ENCODE data around the gene CDC42BPB.
"Not testable (repeated sequence)": the region's sequence is repeated elsewhere in the genome, so short reads cannot be mapped to it uniquely, and the experiment has no call there.

Gene CDC42BPB

DNA sequence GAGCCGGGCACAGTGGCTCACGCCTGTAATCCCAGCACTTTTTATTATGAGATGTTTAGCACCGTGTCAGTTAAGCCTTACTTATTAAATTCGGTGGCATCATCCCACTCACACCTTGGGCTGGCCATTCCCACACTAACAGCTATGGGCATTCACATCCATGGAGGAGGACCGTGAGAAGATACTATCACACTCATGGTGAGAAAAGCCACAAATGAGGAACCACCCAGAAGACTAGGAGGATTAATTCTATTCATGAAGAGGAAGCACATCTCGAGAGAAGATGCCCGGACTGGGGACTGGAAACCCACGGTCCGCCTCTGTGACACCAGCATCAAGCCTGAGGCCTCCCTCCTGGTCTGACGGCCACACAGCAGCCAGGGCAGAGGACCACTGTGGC is 4.9 kb downstream of the CDC42BPB start:
- DNase-seq (ENCODE audit: low read depth in 2 of 2), result no peak

- no peak for DNase-seq (ENCODE audit: low read depth in 2 of 2)
Observed at GRCh38 chr14:103050935-103051334, 6.4 kb downstream of the CDC42BPB start.

GRCh38 chr14:103047453-103047852 is 9.9 kb downstream of the CDC42BPB start:
- not testable (repeated sequence) for DNase-seq (ENCODE audit: low read depth in 2 of 2)

DNA sequence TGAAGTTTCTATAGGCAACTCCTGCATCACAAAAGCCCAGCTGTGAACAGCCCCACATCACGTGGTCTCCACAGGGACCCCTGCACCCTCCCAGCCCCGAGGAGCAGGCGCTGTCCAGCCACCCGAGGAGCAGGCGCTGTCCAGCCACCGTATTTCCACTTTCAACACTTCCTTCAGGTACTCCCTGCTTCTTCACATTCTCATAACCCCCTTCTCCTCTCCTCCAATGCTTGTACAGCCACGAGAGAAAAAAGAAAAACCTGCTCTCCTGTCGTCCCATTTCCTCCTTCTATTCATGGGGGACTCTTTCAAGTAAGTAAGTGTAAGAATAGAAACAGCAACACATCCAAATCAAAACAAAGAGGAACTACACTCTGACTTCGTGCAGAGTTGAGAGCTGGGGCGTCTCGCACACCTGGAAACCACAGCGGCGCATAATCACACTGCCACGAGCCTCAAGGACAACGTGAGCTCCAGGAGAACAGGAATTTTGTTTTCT is 11.9 kb downstream of the CDC42BPB start:
- no peak for DNase-seq (ENCODE audit: low read depth in 2 of 2)

DNA sequence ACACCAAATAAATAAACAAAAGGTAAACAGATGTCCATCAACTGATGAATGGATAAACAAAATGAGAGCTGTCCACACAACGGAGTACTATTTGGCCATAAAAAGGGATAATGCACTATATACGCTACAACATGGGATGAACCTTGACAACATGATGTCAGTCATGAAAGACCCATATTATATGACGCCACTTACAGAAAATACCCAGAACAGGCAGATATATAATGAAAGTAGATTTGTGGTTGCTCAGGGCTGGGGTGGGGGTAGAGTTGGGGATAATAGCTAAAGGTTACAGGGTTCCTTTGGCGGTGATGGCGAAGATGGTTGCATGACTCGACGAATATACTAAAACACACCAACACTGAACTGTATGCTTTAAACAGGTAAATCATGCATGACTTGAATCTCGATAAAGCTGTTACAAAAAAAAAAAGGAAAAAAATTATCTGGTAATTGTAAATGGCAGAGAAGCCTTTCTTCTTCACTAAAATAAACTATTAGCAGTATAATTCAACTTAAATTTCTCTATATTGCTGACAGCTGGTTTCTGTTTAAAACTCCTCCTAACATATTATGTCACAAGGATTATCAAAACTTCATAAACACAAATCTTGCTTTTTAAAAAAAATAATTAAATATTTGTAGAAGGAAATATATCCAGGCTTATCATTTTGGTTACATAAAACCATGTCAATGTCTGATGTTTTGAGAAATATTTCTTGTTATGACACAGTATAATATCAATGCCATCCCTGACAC is 13.9 kb downstream of the CDC42BPB start:
- no peak for DNase-seq (ENCODE audit: low read depth in 2 of 2)

DNA sequence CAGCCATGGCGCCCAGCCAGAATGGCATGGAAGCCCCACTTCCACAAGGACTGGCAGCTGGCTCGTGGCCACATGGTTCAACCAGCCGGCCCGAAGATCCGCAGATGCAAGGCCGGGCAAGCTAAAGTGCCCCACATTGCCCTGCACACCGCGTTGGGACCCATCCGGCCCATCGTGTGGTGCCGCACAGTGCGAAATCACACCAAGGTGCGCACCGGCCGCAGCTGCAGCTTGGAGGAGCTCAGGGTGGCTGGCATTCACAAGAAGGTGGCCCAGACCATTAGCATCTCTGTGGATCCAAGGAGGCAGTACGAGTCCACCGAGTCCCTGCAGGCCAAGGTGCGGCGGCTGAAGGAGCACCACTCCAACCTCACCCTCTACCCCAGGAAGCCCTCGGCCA is 15.9 kb downstream of the CDC42BPB start:
- DNase-seq (ENCODE audit: low read depth in 2 of 2), result no peak

DNA sequence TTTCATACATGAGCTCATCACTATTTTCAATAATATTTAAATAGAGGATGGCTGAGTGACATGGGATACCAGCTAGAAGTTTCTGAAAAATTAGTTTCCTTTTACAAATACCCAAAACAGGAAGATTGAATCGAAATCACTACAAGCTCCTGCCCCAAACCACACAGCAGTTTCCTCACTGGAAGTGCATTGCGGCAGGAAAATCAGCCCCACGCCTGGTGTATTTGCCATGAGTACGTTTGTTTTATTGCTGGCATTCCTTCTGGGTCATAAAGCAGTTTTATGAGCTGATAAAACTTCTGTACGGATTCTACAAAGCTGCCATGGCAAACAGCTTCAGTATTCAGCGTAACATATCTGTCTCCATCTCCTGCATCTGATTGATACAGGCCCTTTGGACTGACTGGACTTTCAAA is 23.7 kb downstream of the CDC42BPB start:
- no peak for DNase-seq (ENCODE audit: low read depth in 2 of 2)

DNA sequence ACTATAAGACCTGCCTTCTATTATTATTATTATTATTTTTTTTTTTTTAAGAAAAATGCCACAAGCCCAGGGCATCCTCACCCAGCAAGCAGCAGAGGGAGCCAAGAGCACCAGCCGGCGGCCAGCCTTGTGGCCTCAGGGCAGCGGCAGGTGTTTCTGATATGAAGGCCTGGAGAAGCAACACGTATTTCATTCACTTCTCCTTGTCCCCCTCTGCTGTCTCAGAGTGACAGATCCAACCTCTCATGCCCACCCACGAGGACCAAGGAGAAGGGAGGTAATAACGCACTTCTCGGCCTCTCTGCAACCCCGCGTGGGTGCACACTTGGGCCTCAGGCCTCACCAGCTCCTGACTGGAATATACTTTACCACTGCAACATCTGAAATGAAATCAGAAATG is 25.4 kb downstream of the CDC42BPB start:
- DNase-seq (ENCODE audit: low read depth in 2 of 2), result no peak

DNA sequence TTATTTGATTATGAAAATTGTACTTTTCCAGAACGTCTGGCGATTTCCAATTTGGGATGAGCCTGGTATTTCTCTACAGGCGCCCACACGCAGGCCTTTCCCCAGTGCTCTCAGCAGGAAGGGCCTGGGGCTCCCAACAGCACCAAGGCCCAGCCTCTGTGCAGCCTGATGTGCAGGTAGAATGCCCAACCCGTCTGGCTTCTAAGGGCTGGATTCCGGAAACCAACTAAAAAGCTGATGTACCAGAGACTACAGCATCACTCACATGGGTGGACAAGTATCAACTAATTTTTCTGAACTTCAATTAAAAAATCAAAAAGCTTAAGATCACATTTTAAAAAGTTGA is 25.8 kb downstream of the CDC42BPB start:
- DNase-seq (ENCODE audit: low read depth in 2 of 2), result no peak

DNA sequence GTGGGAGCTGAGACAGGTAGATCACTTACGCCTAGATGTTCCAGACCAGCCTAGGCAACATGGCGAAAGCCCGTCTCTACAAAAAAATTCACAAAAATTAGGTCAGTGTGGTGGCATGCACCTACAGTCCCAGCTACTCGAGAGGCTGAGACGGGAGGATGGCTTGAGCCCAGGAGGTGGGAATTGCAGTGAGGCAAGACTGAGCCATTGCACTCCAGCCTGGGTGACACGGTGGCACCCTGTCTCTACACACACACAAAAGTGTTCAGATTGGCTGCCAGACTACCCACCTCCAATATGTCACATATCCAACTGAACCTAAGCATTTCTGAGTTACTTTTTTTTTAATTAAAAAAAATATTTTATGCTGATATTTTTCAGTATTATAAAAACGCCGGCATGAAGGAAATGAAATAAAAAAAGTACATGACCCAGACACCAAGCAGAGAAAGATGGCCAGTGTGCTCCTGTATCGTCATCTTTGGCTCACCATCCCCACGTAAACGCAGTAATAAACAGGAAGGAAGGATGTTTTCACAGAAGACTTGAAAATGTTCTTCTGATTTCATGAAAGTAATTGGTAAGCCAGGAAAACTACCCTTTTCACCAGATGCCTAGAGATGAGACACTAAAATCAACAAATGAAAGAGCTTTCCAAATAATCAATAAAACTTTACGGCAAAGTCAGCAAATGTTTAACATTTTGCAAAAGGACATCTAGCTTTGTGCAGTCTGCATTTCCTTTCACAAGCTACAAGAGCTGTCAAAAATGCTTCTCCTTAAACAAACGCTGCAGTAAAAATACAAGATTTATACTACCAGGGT is 26.4 kb downstream of the CDC42BPB start:
- no peak for DNase-seq (ENCODE audit: low read depth in 2 of 2)

GRCh38 chr14:103029936-103030335 is 27.4 kb downstream of the CDC42BPB start:
- no peak for DNase-seq (ENCODE audit: low read depth in 2 of 2)

DNA sequence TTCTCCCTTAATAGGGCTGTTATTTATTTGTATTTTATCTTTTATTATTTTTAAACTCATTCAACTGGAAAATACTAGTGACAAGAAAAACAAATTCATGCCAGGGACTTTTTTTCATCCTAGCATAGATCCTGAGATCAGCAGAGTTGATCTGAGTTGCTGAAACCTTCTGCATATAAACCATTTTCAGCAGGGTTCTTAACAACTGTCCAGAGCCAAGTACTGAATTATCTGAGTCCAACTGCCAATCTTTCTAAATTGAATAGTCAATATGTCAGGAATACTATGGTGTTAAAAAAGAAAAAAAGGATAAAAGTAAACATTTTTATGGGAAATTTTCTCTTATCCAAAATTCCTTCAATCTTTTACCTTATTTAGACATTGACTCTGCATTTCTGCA is 28.6 kb downstream of the CDC42BPB start:
- no peak for DNase-seq (ENCODE audit: low read depth in 2 of 2)

DNA sequence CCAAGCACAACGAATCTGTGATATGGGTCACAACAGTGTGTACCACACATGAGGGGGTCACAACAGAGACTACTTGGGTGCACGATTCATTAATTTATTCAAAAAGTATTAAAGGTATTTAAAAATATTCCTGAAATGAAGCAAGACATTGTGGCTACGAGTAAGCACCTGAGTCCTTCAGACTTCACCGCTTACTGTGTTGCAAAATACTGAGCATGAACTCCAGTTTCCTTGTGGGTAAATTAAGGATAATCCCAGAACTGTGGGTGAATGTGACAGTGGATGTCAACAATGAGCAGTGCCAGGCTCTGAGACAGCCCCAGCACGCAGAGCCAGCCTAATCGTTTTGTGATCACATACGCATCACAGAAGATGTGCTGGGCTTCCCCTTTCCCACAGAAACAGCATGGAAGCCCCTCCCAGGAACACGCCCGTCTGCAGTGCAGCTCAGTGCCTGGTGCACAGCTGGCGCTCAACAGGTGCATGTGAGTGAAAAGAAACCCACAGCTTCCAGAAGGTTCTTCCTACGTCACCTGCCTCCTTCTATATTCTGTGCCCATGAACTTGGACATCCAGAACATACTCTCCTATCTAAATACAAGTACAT is 29.1 kb downstream of the CDC42BPB start:
- DNase-seq (ENCODE audit: low read depth in 2 of 2), result no peak

- DNase-seq (ENCODE audit: low read depth in 2 of 2), result no peak
Observed at GRCh38 chr14:103027451-103027850, 29.9 kb downstream of the CDC42BPB start.

DNA sequence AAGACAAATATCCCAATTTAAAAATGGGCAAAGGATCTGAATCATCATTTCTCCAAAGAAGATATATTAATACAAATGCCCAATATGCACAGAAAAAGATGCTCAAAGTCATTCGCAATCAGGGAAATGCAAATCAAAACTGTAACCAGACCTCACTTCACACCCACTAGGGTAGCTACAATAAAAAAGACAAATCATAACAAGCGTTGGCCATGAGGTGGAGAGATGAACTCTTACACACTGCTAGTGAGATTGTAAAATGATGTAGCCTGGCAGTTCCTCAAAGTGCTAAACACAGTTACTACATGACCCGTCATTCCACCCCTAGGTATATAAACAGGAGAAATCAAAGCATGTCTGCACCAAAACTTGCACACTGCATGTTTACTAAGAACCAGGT is 30.4 kb downstream of the CDC42BPB start:
- DNase-seq (ENCODE audit: low read depth in 2 of 2), result no peak

DNA sequence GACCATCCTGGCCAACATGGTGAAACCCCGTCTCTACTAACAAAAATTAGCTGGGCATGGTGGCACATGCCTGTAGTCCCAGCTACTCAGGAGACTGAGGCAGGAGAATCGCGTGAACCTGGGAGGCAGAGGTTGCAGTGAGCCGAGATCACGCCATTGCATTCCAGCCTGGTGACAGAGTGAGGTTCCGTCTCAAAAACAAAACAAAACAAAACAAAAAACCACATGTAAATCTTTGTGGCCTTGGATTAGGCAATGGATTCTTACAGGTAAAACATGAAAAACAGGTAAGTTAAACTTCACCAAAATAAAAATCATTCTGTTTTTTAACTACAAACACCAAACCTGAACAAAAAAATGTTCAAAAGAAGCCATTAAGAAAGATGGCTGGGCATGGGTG is 31.2 kb downstream of the CDC42BPB start:
- not testable (repeated sequence) for DNase-seq (ENCODE audit: low read depth in 2 of 2)

DNA sequence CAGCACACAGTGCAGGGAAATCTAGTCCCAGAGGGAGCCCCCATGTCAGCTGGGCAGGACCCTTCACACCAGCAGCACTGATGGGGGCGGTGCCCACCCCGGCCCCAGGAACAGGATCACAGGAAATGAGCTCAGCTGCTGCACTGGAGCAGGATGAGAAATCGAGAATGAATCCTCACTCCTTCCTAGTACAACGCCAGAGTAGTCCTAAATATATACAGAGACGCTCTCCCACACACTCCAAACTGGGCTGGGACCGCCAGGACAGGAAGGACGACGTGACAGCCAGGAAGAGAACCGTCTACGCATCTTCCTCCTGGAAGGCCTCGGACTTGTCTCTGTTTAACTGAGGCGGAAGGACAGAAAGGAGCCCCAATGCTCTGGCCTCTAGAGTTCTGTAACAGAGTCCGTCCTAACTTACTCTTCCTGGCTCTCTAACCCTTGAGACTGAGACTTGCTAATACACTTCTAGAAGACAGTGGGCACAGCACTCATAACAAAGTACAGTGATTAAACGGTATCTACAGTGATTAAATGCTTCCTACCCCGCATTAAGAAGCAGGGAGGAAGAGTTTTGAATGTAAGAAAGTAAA is 33.4 kb downstream of the CDC42BPB start:
- no peak for DNase-seq (ENCODE audit: low read depth in 2 of 2)

- DNase-seq (ENCODE audit: low read depth in 2 of 2), result no peak
Observed at GRCh38 chr14:103022685-103023044, 34.7 kb downstream of the CDC42BPB start.

DNA sequence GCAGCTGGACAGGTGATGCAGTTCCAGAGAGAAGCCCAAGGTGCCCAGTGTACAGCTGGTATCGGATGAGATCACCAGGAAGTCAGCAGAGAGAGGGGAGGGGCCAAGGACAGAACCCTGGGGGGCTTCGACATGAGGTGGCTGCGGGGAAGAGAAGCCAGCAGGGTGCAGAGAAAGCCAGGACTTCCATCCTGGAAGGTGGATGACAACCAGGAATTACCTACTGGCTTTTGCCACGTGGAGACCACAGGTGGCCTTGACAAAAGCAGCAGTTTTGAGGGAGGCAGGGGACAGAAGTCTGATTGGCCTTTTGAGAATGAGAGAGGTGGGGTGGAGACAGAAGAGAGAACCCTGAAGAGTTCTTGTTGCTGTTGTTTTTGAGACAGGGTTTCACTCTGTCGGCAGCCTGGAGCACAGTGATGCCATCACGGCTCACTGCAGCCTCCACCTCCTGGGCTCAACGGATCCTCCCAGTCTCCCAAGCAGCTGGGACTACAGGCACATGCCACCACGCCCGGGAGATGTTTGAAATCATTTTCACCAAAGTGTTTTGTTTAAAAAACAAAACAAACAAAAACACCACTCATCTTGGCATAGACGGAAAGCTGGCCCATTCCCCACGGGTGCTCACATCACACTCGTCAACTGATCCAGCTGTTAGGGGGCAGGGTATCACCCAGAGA is 35.2 kb downstream of the CDC42BPB start:
- no peak for DNase-seq (ENCODE audit: low read depth in 2 of 2)

DNA sequence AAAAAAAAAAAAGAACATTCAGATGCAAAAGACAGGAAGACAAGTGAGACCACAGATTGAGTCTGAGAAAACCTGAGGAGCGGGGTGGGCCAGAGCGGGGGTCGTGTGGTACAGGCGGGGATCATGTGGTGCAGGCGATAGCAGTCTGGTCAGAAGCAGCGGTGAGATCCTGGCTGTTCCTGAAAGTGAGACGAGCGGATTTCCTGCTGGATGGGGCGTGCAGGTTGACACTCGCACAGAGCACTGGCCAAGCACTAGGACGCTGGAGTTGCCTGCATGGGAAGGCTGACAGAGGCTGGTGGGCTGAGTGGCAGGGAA is 35.7 kb downstream of the CDC42BPB start:
- DNase-seq (ENCODE audit: low read depth in 2 of 2), result no peak

GRCh38 chr14:103020271-103021170 is 36.8 kb downstream of the CDC42BPB start:
- DNase-seq (ENCODE audit: low read depth in 2 of 2), result no peak

All from stimulated activated CD8-positive, alpha-beta memory T cell treated with anti-CD3 and anti-CD28 coated beads, Interleukin-15, amount 100 ng/mL, for 48 hours (primary cell).